H9 (cell line): ENCODE results near the gene ANKS1B. TPM values are rescaled to one million over a fixed set of nuclear protein-coding genes. Genes with fewer than 3 reads are reported as not detected.

Experiments
- DNase-seq: peaks from one replicate; pipeline ENCODE4 v3.0.0-alpha.2; 2017
- H2AFZ ChIP-seq: one replicate; pipeline ENCODE4 v1.6.1; 2013; ENCODE audit warnings: mild to moderate bottlenecking, low read length, control low read depth, moderate library complexity
- H2AK5ac ChIP-seq: 2 replicates; pipeline ENCODE4 v1.6.1; 2013; ENCODE audit warnings: low read length, control low read depth, mixed read lengths; ENCODE audit not compliant: insufficient read length
- H2BK120ac ChIP-seq: one replicate; pipeline ENCODE4 v1.6.1; 2013; ENCODE audit warnings: low read depth, mild to moderate bottlenecking, low read length, control low read depth, inconsistent platforms; ENCODE audit not compliant: poor library complexity, severe bottlenecking
- H2BK12ac ChIP-seq: 2 replicates; pipeline ENCODE4 v1.6.1; 2013; ENCODE audit warnings: low read length, control low read depth, mixed read lengths, low read depth; ENCODE audit not compliant: insufficient read length
- H2BK15ac ChIP-seq: 2 replicates; pipeline ENCODE4 v1.6.1; 2013; ENCODE audit warnings: low read depth, low read length, control low read depth
- H2BK20ac ChIP-seq: one replicate; pipeline ENCODE4 v1.6.1; 2013; ENCODE audit warnings: low read depth, mild to moderate bottlenecking, low read length, control low read depth, inconsistent platforms; ENCODE audit not compliant: poor library complexity, severe bottlenecking
- H2BK5ac ChIP-seq: 2 replicates; pipeline ENCODE4 v1.6.1; 2013; ENCODE audit warnings: low read length, control low read depth, mixed read lengths; ENCODE audit not compliant: insufficient read length
- H3K14ac ChIP-seq: 2 replicates; pipeline ENCODE4 v1.6.1; 2013; ENCODE audit warnings: low read length, control low read depth; ENCODE audit not compliant: insufficient read depth
- H3K18ac ChIP-seq: 2 replicates; pipeline ENCODE4 v1.6.1; 2013; ENCODE audit warnings: low read depth, mild to moderate bottlenecking, mixed read lengths, low read length, control low read depth; ENCODE audit not compliant: insufficient read length
- H3K23ac ChIP-seq: 2 replicates; pipeline ENCODE4 v1.6.1; 2013; ENCODE audit warnings: low read length, control low read depth, mixed read lengths, low read depth; ENCODE audit not compliant: insufficient read length
- H3K23me2 ChIP-seq: 2 replicates; pipeline ENCODE4 v1.6.1; 2013; ENCODE audit warnings: low read depth, mild to moderate bottlenecking, mixed read lengths, low read length, control low read depth; ENCODE audit not compliant: insufficient read length, poor library complexity, severe bottlenecking
- H3K27ac ChIP-seq: 2 replicates; pipeline ENCODE4 v1.5.1; 2013; ENCODE audit warnings: low read length, control low read depth, mixed read lengths, low read depth; ENCODE audit not compliant: insufficient read length
- H3K27me3 ChIP-seq: 2 replicates; pipeline ENCODE4 v1.6.1; 2013; ENCODE audit warnings: low read length, control low read depth, inconsistent platforms; ENCODE audit not compliant: insufficient read depth
- H3K4ac ChIP-seq: 2 replicates; pipeline ENCODE4 v1.6.1; 2013; ENCODE audit warnings: low read depth, mild to moderate bottlenecking, control low read depth, inconsistent platforms, low read length, moderate library complexity
- H3K4me1 ChIP-seq: 2 replicates; pipeline ENCODE4 v1.6.1; 2013; ENCODE audit warnings: low read length, control low read depth, inconsistent platforms; ENCODE audit not compliant: insufficient read depth
- H3K4me2 ChIP-seq: 2 replicates; pipeline ENCODE4 v1.6.1; 2013; ENCODE audit warnings: low read length, control low read depth, mixed read lengths; ENCODE audit not compliant: insufficient read length, insufficient read depth
- H3K56ac ChIP-seq: 2 replicates; pipeline ENCODE4 v1.6.1; 2013; ENCODE audit warnings: low read depth, mild to moderate bottlenecking, mixed read lengths, low read length, control low read depth; ENCODE audit not compliant: insufficient read length
- H3K79me1 ChIP-seq: 2 replicates; pipeline ENCODE4 v1.6.1; 2013; ENCODE audit warnings: low read depth, mild to moderate bottlenecking, moderate library complexity, low read length, control low read depth, inconsistent platforms; ENCODE audit not compliant: insufficient read depth, poor library complexity, severe bottlenecking
- H3K79me2 ChIP-seq: 2 replicates; pipeline ENCODE4 v1.6.1; 2013; ENCODE audit warnings: low read length, control low read depth, inconsistent platforms; ENCODE audit not compliant: insufficient read depth
- H3K9ac ChIP-seq: 2 replicates; pipeline ENCODE4 v1.6.1; 2013; ENCODE audit warnings: low read length, control low read depth, mixed read lengths; ENCODE audit not compliant: insufficient read length; ENCODE audit errors: extremely low read depth
- H3K9me3 ChIP-seq: one replicate; pipeline ENCODE4 v1.6.1; 2013; ENCODE audit warnings: low read depth, low read length, inconsistent platforms; ENCODE audit not compliant: control insufficient read depth
- H3T11ph ChIP-seq: one replicate; pipeline ENCODE4 v1.6.1; 2013; ENCODE audit warnings: mild to moderate bottlenecking, low read length, control low read depth, inconsistent platforms
- H4K20me1 ChIP-seq: one replicate; pipeline ENCODE4 v1.6.1; 2013; ENCODE audit not compliant: control insufficient read depth, insufficient read length, insufficient read depth
- H4K5ac ChIP-seq: 2 replicates; pipeline ENCODE4 v1.6.1; 2013; ENCODE audit warnings: low read depth, mild to moderate bottlenecking, mixed read lengths, low read length, control low read depth; ENCODE audit not compliant: insufficient read length
- H4K8ac ChIP-seq: replicated peaks from 2 replicates; pipeline ENCODE4 v1.6.1; 2013; ENCODE audit warnings: low read length, control low read depth, mixed read lengths, low read depth; ENCODE audit not compliant: insufficient read length
- H4K91ac ChIP-seq: 2 replicates; pipeline ENCODE4 v1.6.1; 2013; ENCODE audit warnings: low read depth, mild to moderate bottlenecking, moderate library complexity, mixed read lengths, low read length, control low read depth; ENCODE audit not compliant: insufficient read length
- H3K27ac Mint-ChIP-seq, 3 experiments: 2 replicates in 2 of 3; 3 replicates in 1 of 3; pipeline ENCODE4 v1.8.0; 2020 to 2021; ENCODE audit warnings: mixed read lengths in 3 of 3, mild to moderate bottlenecking in 1 of 3, moderate library complexity in 1 of 3
- H3K27me3 Mint-ChIP-seq: 2 replicates; pipeline ENCODE4 v1.8.0; 2021; ENCODE audit warnings: low read depth, mild to moderate bottlenecking, moderate library complexity, mixed read lengths
- H3K36me3 Mint-ChIP-seq, 3 experiments: 2 replicates in 2 of 3; 3 replicates in 1 of 3; pipeline ENCODE4 v1.8.0; 2020 to 2021; ENCODE audit warnings: low read depth in 3 of 3, mixed read lengths in 3 of 3; ENCODE audit not compliant: insufficient read depth in 1 of 3
- H3K4me1 Mint-ChIP-seq, 2 experiments: 2 replicates each; pipeline ENCODE4 v1.8.0; 2020; ENCODE audit warnings: mixed read lengths in 2 of 2
- H3K4me3 Mint-ChIP-seq, 2 experiments: 2 replicates in 1 of 2; 3 replicates in 1 of 2; pipeline ENCODE4 v1.8.0; 2020 to 2021; ENCODE audit warnings: mild to moderate bottlenecking in 2 of 2, mixed read lengths in 2 of 2, moderate library complexity in 1 of 2
- H3K9me3 Mint-ChIP-seq, 2 experiments: 2 replicates in 1 of 2; 3 replicates in 1 of 2; pipeline ENCODE4 v1.8.0; 2020; ENCODE audit warnings: mild to moderate bottlenecking in 2 of 2, mixed read lengths in 2 of 2, moderate library complexity in 1 of 2
- WGBS: extraction: QIAGEN DNeasy Blood & Tissue Kit; methylation state at CpG from one replicate; pipeline ENCODE4 v1.1.7; 2013; ENCODE audit warnings: missing lambda C conversion rate, low lambda C conversion rate, mixed read lengths; ENCODE audit not compliant: insufficient read length; ENCODE audit errors: extremely low coverage; 5-methylcytosine and 5-hydroxymethylcytosine counted together
- total RNA-seq: library from RNA; stranded (reverse); gene quantifications from 2 replicates; pipeline ENCODE4 v1.2.1, GENCODE V29; 2021
- TF ChIP-seq, protein P1 (sequence below): fragments of 200-600 bp; sonication (generic); conservative IDR thresholded peaks from 3 replicates; pipeline ENCODE4 v1.8.0; 2021; ENCODE audit warnings: antibody characterized with exemption, mild to moderate bottlenecking

The ANKS1B gene
- total RNA-seq, 1 experiment from 2014 or later = 4.1 TPM

DNA sequence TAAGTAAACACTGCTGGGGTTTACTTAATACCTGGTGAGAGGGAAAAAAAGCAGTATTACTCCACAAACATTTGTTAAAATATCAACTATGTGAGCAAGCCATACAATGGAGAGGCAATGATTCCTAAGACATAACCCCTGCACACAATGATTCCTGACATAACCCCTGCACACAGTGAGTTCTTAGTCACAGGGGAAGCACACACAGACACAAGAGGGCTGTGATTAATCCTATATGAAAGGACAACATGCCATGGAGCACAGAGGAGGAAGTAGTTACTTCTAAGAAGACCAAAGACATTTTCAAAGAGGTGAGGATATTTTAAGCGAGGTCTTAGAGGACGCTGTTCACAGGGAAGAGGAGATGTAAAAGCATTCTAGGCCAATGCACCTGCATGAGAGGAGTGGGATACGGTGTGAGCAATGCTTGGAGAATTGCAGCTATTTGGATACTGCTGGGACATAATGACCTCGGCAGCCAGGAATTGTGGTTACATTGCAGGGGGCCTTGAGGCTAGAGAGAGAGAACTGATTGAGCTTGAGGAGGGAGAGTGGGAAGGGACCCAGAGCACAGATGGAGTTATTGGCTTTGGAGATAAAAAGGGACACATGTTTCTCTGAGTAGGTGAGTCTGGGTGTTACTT lies 1127.7 kb downstream of the ANKS1B start:
- Mint-ChIP-seq H3K27ac (peak overlapping the region; percentile 53 to 80 (median 71); a peak in 5 of 7 replicates), H3K4me3 (no peak overlapping the region), H3K36me3 (no peaks in the 10 kb centered on the region), H3K4me1 (peaks cover 44 to 48% of the 10 kb centered on the region in 2 experiments), H3K27me3 (no peaks in the 10 kb centered on the region), H3K9me3 (no peaks in the 10 kb centered on the region)
- Histone ChIP-seq H3K56ac (no peak overlapping the region), H2AFZ (no peak overlapping the region), H4K91ac (no peak overlapping the region), H3K4ac (no peak overlapping the region), H3K18ac (peak overlapping the region; percentile 65), H3K14ac (no peak overlapping the region), H2BK12ac (no peak overlapping the region), H2BK20ac (no peak overlapping the region), H2AK5ac (no peak overlapping the region), H3K27me3 (no peaks in the 10 kb centered on the region), H2BK15ac (no peak overlapping the region), H4K20me1 (no peaks in the 10 kb centered on the region), H2BK120ac (no peak overlapping the region), H2BK5ac (no peak overlapping the region), H3K4me1 (peaks cover 8% of the 10 kb centered on the region), H3K9me3 (no peaks in the 10 kb centered on the region), H3K23ac (no peak overlapping the region), H3K27ac (peak overlapping the region; percentile 86), H3K9ac (no peak overlapping the region), H3K79me1 (no peaks in the 10 kb centered on the region), H3K79me2 (no peaks in the 10 kb centered on the region), H3K4me2 (no peak overlapping the region), H3K23me2 (no peaks in the 10 kb centered on the region), H4K5ac (no peak overlapping the region), H4K8ac (no peak overlapping the region), H3T11ph (no peak overlapping the region)
- TF ChIP-seq, protein P1, sequence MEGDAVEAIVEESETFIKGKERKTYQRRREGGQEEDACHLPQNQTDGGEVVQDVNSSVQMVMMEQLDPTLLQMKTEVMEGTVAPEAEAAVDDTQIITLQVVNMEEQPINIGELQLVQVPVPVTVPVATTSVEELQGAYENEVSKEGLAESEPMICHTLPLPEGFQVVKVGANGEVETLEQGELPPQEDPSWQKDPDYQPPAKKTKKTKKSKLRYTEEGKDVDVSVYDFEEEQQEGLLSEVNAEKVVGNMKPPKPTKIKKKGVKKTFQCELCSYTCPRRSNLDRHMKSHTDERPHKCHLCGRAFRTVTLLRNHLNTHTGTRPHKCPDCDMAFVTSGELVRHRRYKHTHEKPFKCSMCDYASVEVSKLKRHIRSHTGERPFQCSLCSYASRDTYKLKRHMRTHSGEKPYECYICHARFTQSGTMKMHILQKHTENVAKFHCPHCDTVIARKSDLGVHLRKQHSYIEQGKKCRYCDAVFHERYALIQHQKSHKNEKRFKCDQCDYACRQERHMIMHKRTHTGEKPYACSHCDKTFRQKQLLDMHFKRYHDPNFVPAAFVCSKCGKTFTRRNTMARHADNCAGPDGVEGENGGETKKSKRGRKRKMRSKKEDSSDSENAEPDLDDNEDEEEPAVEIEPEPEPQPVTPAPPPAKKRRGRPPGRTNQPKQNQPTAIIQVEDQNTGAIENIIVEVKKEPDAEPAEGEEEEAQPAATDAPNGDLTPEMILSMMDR = no peak
- peak; percentile 91 for DNase-seq
- WGBS = no CpG with 5 or more reads among the region's 4 CpGs
